ENCODE results near the gene MALAT1.

The MALAT1 gene

DNA sequence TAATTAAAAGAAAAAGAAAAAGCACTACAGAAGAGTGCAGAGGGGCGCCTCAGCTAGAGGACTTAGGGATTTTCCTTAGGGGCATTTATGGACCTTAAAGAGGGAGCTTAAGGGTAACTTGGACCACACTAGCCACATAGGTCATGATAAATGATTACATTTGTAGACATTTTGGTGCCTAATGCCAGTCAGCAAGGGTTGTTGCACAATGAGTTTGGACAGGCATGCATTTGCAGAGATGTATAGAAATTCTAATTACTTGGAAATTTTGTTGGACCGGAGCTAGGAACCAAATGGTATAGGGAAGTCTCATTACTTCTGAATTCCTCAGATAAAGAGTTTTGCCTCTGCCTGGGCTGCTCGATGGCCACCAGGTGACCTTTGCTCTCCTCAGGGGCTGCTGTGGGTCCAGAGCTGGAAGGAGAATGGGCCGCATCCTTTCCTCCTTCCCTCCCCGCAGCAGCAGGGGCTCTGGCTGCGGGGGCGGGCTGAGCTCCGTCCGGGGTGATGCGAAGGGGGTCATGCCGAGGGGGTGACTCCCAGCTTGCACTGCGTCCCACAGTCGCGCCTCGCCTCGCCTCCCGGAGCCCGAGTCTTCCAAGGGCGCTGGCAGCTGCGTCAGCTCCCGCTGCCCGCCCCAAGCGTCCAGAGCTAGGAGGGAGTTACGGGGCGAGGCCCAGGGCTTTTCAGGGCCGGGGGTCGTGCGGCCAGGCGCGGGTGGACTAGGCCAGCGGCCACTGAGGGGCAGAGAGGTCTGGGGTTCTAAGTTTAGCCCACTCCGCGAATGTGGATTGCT, 20.3 kb upstream of the MALAT1 start:
- DNase-seq (ENCODE audit: low read depth in 2 of 2, low spot score in 1 of 2) = no peak

DNA sequence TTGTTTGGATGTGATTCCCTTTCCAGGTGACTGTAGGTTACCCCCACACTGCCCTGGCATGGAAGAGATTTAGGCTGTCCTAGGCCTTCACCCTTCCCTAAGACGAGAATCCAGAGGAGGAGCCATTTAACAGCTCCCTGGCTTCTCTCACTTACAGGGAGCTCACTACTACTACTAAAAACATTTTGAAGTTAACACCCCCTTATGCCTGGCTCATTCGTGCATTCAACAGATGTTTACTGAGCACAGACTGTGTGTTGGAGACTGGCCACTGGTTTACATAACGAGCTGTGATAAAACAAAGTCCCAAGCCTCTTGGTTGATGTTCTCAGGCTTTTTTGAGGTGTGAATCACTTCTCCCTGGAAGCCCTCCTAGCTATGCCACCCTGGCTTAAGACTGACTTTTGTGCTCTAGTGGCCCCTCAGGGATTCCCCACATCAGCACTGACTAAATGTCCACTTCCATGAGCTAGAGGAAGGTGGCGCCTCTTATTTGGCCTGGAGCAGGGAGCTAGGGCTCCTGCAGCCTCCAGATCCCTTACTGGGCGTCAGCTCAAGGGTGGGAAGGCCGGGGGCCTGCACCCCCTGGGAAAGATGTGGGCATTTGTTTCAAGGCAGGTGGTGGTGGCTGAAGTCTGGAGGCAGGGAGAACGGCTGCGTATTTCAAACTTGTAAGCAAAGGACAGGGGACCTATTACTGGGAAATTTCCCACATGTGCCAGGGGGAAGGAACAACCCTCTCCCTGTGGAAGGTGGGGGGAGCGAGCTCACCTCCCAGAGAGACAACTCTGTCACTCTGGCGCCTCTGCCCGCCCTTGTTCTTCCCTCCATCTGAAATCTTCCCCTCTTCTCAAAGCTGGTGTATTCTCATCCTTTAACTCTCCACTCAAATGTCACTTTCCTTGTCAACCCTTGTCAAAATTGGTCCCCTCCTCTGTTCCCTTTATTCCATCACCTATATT, 19.4 kb upstream of the MALAT1 start:
- no peak for DNase-seq (ENCODE audit: low read depth in 2 of 2, low spot score in 1 of 2)

DNA sequence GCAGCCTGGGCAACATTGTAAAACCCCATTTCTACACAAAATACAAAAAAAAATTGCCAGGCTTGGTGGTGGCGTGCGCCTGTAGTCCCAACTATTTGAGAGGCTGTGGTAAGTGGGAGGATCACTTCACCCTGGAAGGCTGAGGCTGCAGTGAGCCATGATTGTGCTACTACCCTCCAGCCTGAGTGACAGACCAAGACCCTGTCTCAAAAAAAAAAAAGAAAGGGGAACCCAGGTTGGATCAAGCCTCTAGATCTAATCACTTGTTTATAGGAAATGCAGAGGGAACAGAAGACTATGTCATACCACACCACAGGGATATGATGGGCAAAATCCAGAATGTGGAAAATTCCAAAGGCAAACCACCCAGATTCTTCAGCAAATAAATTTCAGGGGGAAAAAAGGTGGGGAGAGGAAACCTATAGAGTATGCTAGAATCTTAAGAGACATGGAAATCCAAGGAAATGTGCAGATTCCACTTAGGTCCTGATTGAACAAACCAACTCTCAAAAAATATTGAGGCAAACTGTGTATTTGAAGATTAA, 16.5 kb upstream of the MALAT1 start:
- DNase-seq (ENCODE audit: low read depth in 2 of 2, low spot score in 1 of 2) = no peak

DNA sequence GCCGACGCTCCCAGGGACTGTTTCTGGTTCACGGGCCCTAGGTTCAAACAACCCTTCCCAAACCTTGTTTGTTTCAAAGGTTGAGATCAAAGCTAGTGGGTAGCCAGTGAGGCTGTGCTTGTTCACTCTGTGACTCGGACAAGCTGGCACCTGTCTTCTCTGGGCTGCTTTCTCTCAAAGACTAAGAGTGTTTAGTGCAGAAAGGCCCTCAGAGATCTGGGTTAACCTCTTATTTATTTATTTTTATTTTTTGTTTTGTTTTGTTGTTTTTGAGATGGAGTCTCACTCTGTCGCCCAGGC, 13.0 kb upstream of the MALAT1 start:
- DNase-seq (ENCODE audit: low read depth in 2 of 2, low spot score in 1 of 2) = no peak

DNA sequence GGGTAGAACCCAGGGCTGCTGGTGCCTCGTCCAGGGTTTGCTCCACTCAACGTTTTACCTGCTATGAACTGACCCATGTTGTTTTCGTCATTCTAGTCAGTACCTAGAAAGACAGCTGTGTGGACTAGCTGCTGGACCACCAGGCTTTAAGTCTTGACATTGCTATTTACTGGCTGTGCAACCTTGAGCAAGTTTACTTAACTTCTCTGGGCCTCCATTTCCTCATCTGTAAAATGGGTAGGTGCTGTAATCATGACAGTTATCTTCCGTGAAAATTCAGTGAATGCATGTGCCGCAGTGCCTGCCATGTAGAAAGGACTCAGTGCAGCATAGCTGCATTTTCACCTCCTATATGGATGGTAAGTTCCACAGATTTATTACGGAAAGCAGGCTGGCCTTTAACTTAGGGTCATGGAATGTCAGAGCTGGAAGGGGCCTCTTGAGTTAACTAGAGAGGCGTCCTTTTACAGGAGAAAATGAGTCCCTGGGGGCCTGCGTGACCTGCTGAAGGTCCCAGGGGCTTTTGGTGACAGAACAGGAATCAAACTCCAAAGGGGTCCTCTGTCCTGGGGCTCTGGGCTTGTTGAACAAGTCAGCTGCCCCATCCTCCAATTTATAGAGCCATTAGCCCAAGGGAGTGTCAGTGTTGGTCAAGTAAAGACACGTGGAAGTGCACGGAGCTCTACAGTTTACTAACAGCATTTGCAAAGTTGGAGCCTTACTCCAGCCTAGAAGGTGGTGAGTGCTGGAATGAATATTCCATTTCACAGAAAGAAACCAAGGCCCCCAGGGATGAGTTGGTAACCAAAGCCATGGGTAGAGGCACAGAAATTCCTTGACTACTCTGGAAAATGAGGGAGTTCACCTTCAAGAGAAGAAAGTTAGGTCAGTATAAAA, 12.0 kb upstream of the MALAT1 start:
- no peak for DNase-seq (ENCODE audit: low read depth in 2 of 2, low spot score in 1 of 2)

DNA sequence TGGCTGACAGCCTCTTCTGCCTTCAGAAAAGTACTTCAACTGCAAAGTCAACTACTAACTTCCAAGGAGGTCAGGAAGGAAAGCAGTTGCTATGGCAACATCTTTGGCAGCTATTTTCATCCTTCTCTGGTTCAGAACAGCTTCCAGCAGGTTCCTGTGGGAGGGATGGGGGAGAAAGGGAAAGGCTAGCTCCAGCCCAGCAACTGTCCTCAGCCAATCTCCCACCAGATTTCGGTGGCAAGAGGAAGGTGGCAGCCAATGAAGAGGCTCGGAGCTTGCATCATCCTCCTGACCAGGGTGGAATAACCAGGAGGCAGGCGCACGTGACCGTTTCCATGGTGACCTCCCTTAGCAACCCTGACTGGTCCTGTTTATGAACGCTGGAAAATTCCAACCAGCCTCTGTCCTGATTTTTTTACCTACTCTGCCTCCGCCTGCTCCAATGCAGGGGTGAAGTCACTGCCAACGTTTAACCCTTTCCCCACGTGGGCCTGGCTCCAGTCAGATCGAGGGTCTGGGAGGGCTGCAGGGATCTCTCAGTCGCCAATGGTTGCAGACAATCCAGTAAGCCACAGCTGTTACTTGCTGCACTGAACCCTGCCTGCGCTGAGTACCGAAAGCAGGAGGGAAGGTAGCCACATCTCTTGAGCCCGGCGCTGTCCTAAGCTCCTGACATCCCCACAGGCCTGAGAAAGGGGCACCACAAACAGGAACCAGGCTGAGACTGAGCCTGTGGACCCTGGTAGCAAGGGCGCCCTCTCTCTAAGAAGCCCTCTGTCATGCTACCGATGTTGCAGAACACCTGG, 11.2 kb upstream of the MALAT1 start:
- no peak for DNase-seq (ENCODE audit: low read depth in 2 of 2, low spot score in 1 of 2)

DNA sequence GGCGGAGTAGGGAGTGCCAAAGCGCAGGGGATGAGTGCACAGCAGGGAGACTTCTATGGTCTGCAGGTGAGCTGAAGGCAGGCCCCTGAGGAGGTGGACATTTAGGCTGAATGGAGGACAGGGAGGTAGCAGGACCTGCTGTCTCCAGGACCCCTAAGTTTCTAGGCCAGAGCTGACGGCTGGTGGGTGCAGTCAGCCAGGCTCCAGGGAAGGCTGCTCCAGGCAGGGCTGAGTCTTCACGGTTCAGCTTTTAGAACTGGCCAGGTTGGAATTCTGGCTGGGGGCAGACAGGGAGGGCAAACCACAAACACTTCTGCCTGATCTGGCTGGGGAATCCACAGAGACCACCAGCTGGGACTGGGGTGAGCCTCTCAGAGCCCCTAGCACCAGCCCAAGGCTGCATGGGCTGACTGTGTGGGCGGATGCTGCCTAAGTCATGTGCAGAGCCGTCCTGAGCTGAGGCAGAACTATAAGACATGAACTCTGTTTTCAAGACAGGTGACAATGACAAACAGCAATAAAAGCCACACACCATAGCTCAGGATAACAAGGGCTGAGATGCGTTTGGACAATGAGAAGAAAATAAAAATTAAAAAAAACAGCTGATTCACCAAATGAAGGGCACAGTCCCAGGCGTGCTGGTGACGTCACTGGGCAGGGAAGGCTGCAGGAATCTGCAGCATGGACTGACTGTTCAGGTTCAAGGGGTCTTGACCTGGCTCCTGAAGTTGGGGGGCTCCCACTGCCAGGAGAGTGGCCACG, 10.4 kb upstream of the MALAT1 start:
- DNase-seq (ENCODE audit: low read depth in 2 of 2, low spot score in 1 of 2) = no peak

DNA sequence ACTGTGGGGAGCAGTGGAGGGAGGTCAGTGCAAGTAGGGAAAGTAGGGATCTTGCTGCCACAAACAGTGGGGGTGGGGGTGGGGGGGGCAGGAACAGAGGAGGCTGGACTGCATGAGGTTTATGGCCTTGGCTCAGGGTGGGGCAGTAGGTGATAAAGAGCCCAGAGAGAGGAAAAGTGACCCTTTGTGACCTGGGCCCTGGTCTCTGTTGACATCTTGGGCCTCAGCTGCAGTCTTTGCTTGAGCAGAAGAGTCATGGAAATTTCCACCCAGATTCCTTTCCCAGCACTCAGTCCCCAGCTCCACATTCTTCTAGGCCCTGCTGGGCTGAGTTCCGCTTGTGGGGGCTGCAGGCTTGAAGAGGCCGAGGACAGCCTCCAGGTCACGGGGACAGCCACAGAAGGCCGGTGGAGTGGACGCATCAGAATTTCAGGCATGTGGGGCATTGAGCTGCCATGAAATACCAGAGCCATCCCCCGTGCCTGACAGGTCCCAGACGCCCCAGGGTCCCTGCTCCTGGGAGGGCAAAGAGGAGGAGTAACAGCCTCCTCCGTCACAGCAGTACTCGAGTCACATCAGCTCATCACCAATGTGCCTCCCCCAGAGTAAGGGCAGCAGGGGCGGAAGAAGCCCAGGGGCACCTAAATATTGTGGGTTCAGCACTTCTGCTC, 9.7 kb upstream of the MALAT1 start:
- no peak for DNase-seq (ENCODE audit: low read depth in 2 of 2, low spot score in 1 of 2)

DNA sequence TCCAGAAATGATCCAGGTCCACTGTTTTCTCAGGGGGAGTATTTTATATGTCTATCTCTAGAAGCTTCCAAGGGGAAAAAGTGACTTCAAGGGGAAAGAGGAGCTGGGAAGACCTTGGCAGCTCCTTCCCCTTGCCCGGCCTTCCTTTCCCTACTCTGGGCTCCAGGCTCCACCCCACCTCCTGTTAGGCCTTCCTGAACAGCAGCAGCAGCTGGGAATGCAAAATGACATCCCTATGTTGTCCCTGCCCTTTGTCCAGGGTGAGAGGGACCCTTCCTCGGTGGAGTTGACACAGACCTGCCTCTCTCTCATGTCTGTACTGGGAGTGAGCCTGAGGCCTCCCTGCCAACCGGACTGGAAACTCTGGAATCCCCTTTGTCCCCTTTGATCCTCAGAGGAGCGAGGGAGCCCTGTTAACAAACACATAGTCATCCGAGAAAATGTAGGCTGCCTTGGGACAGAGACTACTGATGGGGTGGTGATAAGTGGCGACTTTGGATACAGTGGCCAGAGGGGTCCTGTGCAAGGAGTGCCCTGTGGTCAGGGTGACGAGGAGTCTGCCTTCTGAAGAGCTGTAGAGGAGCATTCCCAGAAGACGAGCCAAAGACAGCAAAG, 9.0 kb upstream of the MALAT1 start:
- no peak for DNase-seq (ENCODE audit: low read depth in 2 of 2, low spot score in 1 of 2)

DNA sequence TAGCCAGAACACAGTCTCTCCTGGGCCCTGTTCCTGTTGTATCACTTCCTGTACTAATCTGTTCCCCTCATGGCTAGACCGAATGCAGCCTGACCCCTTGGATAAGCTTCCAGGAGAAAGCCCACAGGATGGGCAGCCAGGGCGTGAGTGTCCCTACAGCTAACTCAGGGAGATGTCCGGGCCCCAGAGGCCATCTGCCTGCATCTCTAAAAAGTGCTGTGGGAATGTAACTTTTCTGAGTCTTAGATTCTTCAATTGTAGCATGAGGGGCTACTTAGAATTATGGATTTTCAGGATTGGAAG, 7.7 kb upstream of the MALAT1 start:
- no peak for DNase-seq (ENCODE audit: low read depth in 2 of 2, low spot score in 1 of 2)

DNA sequence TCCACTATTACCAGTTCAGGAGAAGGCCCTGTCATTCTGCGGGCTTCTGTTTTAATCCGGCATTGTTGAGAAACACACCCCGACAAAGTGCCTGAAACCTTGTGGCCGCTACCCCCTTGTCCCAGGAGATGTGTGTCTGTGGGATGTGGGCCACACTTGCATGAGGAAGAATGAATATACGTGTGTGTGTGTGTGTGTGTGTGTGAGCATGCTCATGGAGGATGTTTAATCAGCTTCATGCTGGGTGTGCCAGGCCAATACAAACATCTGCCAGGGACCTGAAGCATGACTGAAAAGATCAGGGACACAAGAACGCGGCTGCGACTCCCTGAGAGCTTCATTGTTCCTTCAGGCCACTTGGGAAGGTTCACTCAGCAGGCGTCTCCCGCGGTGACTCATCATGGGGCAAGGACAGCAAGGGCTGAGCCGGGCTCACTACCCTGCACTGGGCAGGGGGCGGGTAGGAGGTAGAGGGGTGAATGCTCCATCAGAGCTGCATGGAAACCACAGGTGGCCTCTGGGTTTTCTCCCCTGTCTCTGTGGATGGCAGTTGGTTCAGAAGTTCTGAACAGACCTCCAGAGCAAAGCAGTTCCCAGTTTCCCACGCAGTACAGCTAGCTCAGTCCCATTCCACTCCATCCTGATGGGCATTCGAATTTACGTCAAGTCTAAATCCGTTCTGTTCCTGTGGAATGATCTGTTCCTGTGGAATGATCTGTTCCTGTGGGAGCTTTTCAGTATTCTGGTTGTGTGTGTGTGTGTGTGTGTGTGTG, 7.0 kb upstream of the MALAT1 start:
- no peak for DNase-seq (ENCODE audit: low read depth in 2 of 2, low spot score in 1 of 2)

DNA sequence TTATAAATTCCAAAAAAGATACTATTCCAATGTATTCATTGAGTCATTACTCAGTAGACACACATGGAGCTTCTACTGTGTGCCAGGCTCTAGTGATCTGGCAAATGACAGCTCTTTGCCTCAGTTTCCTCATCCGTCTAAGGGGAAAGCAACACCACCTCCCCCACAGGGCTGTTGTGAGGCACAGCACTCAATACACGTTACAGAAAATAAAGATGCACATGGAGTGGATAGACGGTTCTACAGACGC, 6.5 kb upstream of the MALAT1 start:
- no peak for DNase-seq (ENCODE audit: low read depth in 2 of 2, low spot score in 1 of 2)

DNA sequence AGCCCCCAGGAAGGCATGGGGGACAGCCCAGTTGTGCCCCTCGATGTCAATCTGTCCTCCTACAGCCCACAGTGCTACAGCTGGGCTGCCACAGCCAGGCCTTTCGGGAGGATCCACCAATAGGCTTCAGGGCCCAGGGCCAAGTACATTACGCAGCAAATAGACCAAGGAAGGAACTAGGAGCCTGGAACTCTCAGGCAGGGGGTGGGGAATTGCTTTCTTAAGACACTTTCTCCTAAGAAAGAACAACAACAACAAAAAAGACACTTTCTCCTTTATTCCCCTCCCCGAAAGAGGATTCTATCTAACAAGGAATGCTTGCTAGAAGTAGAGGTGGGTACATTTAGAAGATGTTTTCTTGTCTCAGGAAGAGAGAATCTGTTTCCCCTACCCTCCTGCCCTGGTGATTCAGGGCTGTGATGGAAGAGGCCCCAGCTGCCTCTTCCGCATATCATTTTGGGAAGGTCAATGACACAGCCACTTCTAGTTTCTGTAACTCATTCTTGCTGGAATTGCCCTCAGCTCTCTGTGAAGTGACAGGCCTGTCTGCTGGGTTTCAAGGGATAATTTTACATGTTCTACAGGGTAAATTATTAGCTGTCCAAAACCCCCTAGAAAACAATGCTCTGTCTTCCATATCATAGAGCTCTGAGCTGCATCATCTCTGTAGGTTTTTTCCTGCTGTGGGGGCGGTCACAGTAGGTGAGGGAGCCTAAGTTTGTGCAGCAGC, 6.0 kb upstream of the MALAT1 start:
- no peak for DNase-seq (ENCODE audit: low read depth in 2 of 2, low spot score in 1 of 2)

DNA sequence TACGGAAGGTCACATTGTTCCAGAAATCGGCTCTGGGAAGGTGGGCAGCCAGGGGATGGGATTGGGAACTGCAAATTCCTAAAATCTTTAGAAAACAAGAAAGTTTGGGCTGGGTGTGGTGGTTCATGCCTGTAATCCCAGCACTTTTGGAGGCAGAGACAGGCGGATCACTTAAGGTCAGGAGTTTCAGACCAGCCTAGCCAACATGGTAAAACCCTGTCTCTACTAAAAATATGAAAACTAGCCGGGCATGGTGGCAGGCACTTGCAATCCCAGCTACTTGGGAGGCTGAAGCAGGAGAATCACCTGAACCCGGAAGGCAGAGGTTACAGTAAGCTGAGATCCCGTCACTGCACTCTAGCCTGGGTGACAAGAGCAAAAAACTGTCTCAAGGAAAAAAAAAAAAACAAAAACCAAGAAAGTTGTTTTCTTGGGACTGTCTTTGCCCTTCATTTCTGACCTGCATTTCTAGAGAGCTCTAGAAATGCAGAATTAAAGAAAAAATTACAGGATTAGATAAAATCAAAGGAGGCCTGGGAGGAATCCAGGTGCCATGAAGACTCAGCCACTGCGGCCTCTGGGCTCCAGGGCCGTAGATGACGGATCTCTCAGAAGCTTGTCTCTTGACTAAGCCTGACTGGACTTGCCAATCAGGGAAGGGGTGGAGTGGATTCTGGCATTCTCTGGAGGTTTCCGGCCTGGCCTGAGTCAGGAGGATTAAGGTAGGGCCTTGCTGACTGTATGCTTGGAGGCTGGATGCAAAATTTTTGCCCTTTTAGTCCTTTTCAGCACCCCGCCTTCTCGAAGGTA, 5.3 kb upstream of the MALAT1 start:
- DNase-seq (ENCODE audit: low read depth in 2 of 2, low spot score in 1 of 2) = no peak

DNA sequence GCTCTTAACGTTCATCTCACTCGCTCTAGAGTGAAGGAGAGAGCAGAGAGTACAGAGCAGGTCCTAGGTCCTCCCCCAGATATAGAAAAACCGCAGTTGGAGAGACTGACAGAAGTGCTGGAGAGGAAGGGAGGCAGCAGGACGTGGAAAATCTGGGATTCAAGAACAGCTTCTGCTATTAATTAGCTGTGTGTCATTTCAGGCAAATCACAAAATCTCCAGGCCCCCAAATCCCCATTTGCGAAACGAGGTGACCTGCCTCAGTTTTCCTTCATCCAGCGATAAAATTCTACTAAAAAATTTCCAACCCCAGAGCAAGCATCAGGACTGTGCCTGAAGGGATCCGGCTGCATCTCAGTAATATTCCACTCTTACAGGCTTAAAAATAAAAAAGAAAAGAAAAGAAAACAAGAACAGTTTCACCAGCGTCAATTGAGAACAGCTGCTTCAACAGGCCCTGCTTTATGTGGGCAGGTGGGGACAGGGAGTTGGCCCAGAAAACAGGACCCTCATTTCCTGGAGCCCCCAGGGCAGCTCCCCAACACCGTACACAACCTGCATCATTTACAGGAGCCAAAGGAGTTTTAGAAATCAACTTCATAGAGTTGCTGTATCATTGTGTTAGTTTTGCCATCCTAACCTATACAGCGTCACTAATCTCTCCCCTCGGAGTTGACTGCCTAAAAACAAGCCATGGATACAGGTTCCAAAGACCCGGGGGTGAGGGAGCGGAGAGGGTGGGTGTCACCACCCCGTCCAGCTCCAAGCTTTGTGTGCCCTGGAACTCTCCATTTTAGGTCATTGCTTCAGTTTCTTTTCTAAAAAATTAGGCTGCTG, 2.3 kb upstream of the MALAT1 start:
- no peak for DNase-seq (ENCODE audit: low read depth in 2 of 2, low spot score in 1 of 2)

All from stimulated activated CD8-positive, alpha-beta memory T cell treated with anti-CD3 and anti-CD28 coated beads, Interleukin-4, amount 100 ng/mL, for 1 hour (primary cell).